BE2C (cell line): ENCODE data around the gene C6.

Source experiments
- DNase-seq: peaks from one replicate; pipeline ENCODE4 v3.0.0-alpha.2; 2020
- H3K27me3 ChIP-seq: fragments of 250-450 bp; sonication (Bioruptor Pico); 2 replicates; pipeline ENCODE4 v1.5.1; 2020; ENCODE audit warnings: mild to moderate bottlenecking
- H3K36me3 ChIP-seq: fragments of 250-450 bp; sonication (Bioruptor Pico); 2 replicates; pipeline ENCODE4 v1.5.1; 2020; ENCODE audit warnings: mild to moderate bottlenecking
- H3K4me1 ChIP-seq: fragments of 250-450 bp; sonication (Bioruptor Pico); 2 replicates; pipeline ENCODE4 v1.5.1; 2020
- H3K4me3 ChIP-seq: 2 replicates; pipeline ENCODE4 v1.5.1; 2011; ENCODE audit warnings: low read depth, low read length
- H3K9me3 ChIP-seq: fragments of 250-450 bp; sonication (Bioruptor Pico); 2 replicates; pipeline ENCODE4 v1.5.1; 2020
- TF ChIP-seq, protein P1 (sequence below): IDR thresholded peaks from 2 replicates; pipeline ENCODE4 v1.5.1; 2012; ENCODE audit warnings: mild to moderate bottlenecking, low read depth, low read length

The C6 gene

GRCh38 chr5:41181691-41182564 lies 31.4 kb downstream of the C6 start:
- H3K4me3 ChIP-seq = no peak overlapping the region
- DNase-seq = no peak
- no peaks in the 10 kb centered on the region for H3K36me3 ChIP-seq
- H3K9me3 ChIP-seq = no peaks in the 10 kb centered on the region
- TF ChIP-seq, protein P1, sequence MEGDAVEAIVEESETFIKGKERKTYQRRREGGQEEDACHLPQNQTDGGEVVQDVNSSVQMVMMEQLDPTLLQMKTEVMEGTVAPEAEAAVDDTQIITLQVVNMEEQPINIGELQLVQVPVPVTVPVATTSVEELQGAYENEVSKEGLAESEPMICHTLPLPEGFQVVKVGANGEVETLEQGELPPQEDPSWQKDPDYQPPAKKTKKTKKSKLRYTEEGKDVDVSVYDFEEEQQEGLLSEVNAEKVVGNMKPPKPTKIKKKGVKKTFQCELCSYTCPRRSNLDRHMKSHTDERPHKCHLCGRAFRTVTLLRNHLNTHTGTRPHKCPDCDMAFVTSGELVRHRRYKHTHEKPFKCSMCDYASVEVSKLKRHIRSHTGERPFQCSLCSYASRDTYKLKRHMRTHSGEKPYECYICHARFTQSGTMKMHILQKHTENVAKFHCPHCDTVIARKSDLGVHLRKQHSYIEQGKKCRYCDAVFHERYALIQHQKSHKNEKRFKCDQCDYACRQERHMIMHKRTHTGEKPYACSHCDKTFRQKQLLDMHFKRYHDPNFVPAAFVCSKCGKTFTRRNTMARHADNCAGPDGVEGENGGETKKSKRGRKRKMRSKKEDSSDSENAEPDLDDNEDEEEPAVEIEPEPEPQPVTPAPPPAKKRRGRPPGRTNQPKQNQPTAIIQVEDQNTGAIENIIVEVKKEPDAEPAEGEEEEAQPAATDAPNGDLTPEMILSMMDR = no peak
- no peaks in the 10 kb centered on the region for H3K27me3 ChIP-seq
- no peaks in the 10 kb centered on the region for H3K4me1 ChIP-seq

- no peaks in the 10 kb centered on the region for H3K27me3 ChIP-seq
- DNase-seq = no peak
- H3K4me3 ChIP-seq = no peak overlapping the region
- H3K4me1 ChIP-seq = no peaks in the 10 kb centered on the region
- H3K9me3 ChIP-seq = no peaks in the 10 kb centered on the region
- no peaks in the 10 kb centered on the region for H3K36me3 ChIP-seq
- TF ChIP-seq, protein P1 = no peak
These were observed 36.4 kb downstream of the C6 start for GRCh38 chr5:41176952-41177351.

- H3K9me3 ChIP-seq = no peaks in the 10 kb centered on the region; the same call in 1 of the 2 replicates
- DNase-seq = no peak
- H3K4me1 ChIP-seq = no peaks in the 10 kb centered on the region
- H3K27me3 ChIP-seq = no peaks in the 10 kb centered on the region
- H3K36me3 ChIP-seq = no peaks in the 10 kb centered on the region
- H3K4me3 ChIP-seq = no peak overlapping the region
- TF ChIP-seq, protein P1 = no peak
These were observed 41.3 kb downstream of the C6 start for GRCh38 chr5:41172012-41172411.

DNA sequence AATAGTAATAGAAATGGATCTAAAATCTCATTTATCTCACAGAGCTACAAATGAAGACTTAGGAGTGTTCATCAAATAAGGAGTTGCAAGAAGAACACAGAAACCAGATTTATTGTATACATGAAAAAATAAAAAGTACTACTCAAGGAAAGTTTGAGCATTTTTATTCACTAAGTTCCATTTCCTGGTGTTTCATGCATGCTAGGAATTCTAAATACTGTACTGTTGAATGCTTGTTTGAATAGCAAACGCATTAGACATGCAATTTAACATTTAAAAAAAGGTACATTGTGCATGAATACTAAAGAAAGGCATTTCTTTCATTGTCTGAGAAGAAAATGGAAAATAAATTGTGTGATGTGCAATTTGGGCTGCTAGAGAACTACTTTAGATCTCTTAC lies 52.1 kb downstream of the C6 start:
- H3K36me3 ChIP-seq = no peaks in the 10 kb centered on the region
- no peak for DNase-seq
- no peaks in the 10 kb centered on the region for H3K9me3 ChIP-seq
- H3K4me3 ChIP-seq = no peak overlapping the region
- no peaks in the 10 kb centered on the region for H3K27me3 ChIP-seq
- TF ChIP-seq, protein P1 = no peak
- peaks cover 5% of the 10 kb centered on the region for H3K4me1 ChIP-seq

DNA sequence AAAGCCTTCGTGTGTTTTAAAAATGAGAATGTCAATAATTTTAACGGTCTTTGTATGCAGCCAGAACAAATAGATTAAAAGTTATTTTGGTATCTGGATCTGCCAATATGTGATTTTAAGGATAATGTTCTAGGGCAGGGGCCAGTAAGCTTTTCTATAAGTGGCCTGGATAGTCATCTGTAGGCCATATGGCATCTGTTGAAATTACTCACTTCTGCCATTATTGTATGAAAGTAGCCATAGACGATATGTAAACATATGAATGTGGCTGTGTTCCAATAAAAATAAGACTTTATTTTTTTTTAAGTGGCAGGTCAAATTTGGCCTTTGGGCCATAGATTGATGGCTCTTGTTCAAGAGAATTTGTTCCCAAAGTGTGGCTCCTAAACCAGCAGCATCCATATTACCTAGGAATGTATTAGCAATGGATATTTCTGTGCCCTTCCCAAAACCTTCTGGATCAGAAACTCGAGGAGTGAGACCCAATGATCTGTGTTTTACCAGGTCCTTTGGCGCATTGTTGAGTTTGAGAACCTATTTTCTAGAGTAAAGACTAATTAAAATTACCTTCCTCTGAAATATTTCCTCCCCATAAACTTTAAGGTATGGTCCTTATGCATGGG lies 55.9 kb downstream of the C6 start:
- TF ChIP-seq, protein P1 = no peak
- DNase-seq = no peak
- H3K4me1 ChIP-seq = peaks cover 5% of the 10 kb centered on the region
- no peaks in the 10 kb centered on the region for H3K9me3 ChIP-seq
- no peak overlapping the region for H3K4me3 ChIP-seq
- H3K27me3 ChIP-seq = no peaks in the 10 kb centered on the region
- H3K36me3 ChIP-seq = no peaks in the 10 kb centered on the region

GRCh38 chr5:41156739-41157138 lies 56.6 kb downstream of the C6 start:
- TF ChIP-seq, protein P1 = no peak
- H3K9me3 ChIP-seq = no peaks in the 10 kb centered on the region
- no peaks in the 10 kb centered on the region for H3K27me3 ChIP-seq
- DNase-seq = no peak
- H3K4me1 ChIP-seq = peaks cover 5% of the 10 kb centered on the region
- H3K36me3 ChIP-seq = no peaks in the 10 kb centered on the region
- H3K4me3 ChIP-seq = no peak overlapping the region
